Glomerular visceral epithelial cell (primary cell): ENCODE data around the gene ACTMAP.

Source experiments
- DNase-seq: peaks from one replicate; pipeline ENCODE4 v3.0.0-alpha.2; 2016; ENCODE audit errors: extremely low spot score

Gene ACTMAP

GRCh38 chr19:40693896-40694295 is 56.4 kb downstream of the ACTMAP start:
- DNase-seq: no peak

- no peak for DNase-seq
These were observed 57.0 kb downstream of the ACTMAP start for GRCh38 chr19:40693150-40693788.

GRCh38 chr19:40692212-40692551 is 58.1 kb downstream of the ACTMAP start:
- no peak for DNase-seq

- DNase-seq: no peak
These were observed 58.7 kb downstream of the ACTMAP start for GRCh38 chr19:40691421-40692211.
